ENCODE measurements around the gene SLC25A48. TPM values are rescaled to one million over a fixed set of nuclear protein-coding genes. Genes with fewer than 3 reads are reported as not detected.

Gene SLC25A48
- total RNA-seq, 1 donor from 2014 or later, result 0.62 TPM

- no peak for DNase-seq
These were observed 49.0 kb downstream of the SLC25A48 start for GRCh38 chr5:135883441-135883840.

GRCh38 chr5:135885031-135885430 is 50.6 kb downstream of the SLC25A48 start:
- no peak for DNase-seq

DNA sequence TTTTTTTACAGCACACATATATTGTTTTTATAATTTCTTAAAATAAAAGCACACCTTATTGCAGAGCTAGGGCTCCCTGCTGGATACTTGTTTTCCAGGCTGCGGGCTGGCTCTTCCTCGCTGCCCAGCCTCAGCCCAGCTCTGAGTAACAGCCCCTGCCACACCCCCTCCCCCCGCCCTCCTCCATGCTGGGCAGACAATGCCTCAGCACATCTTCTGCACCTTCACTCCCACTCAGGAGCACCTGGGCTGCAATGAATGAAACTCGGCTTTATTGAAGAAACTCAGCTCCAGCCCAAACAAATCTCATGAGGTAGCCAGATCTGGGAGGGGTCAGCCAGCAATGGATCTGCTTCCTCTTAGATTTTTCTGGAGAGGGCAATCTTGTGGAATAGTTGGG is 51.7 kb downstream of the SLC25A48 start:
- DNase-seq, result no peak

DNA sequence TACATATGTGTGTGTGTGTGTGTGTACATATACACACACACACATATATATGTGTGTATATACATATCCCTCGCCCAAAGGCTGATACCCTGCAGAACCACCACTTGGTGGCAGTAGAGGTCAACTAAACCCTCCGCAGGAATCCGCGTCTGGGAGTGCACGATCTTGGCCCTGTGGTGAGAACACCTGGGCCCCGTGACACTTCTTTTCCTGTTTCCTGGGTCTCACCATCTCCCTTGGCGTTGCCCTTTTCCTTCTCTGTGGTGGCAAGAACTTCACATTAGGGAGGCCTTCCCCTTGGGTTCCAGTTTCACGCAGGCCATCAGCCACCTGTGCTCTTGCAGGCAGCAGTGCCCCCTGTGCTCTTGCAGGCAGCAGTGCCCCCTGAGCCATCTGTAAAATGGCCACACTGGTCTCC is 53.0 kb downstream of the SLC25A48 start:
- peak; percentile 26 for DNase-seq

DNA sequence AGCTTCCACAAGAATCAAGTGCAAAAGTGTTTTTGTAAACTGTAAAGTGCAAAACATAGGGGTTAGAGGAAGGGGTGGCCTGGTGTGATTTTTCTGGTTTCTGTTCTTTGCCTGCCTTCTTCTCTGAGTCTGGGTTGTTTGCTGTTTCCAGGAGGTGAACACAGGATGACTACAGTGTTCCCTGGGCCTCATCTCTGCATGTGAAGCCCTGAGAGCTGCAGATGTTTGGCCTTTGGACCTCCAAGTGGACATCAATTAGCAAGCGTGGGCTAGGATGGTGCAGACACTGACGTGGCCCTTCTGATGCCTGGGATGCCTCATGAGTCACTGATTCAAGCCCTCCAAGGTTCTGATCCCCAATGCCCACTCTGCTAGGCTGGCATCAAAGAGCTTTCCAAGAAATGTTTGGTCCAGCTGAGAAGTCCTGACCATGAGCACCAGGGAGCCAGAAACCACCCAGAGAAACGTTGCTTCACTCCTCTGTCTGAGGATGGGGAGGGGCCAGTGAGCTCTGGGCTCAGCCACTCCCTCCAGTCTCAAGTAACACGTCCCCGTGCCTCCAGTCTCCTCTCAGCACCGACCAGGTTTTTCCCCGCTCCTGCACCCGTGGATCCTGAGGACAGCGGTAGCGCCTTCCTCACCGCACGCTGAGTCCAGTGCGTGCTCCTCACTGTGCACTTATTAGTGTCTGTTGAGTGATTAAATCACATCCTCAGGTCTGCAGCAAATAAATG is 53.6 kb downstream of the SLC25A48 start:
- DNase-seq, result no peak

DNA sequence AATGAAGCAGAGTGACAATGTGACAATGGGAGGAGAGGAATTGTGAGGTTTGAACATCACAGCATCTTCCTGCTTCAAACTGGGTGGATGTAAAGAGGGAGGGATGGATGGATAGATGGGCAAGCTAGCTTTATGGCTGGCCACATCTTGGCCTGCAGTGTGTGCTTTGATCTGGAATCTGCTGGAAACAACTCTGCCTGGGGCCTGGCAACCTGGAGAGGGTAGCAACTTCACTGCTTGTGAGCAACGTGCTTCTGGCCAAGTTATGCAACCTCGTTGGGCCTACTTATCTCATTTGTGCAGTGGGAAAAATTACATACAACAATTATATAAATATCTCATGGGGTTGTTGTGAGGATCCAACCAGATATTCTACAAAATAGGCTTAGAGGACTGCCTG is 55.8 kb downstream of the SLC25A48 start:
- DNase-seq, result no peak

DNA sequence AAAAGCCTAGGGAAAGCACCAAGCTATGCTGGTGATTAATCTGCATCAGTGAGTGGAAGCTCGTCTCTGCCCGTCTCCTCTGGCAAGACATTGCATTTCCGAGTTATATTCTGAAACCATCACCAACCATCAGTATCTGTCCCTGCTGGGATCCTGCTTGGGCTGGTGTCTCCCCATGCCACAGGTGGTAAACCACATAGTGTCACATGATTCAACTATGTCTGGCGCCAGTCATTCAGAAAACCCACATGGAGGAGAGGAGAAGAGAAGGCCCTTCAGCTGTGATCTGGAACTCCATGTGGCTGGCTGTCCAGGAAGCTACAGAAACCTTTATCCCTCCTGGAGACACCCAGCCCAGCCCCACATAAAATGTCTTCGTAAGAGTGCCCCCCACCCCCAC is 56.4 kb downstream of the SLC25A48 start:
- DNase-seq, result no peak

DNA sequence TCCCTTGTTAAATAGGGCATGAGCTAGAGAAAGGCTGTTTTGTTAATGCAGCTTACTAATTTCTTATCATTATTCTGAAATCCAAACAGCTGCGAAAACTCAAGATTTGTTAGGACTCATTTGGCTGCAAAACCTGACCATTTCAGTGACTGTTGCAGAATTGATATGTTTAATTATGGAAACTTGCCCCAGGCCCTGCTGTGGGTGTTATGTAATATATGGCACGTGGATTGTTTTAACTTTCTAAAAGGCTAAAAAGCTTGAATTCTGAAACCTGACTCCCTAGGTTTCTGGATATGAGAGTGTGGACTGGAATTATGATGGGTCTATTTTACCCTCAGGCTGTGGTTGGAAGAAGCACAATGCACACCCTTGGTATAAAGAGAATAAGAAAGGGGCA is 56.8 kb downstream of the SLC25A48 start:
- DNase-seq, result no peak

GRCh38 chr5:135891791-135892190 is 57.3 kb downstream of the SLC25A48 start:
- DNase-seq, result no peak

GRCh38 chr5:135894276-135894675 is 59.8 kb downstream of the SLC25A48 start:
- no peak for DNase-seq

DNA sequence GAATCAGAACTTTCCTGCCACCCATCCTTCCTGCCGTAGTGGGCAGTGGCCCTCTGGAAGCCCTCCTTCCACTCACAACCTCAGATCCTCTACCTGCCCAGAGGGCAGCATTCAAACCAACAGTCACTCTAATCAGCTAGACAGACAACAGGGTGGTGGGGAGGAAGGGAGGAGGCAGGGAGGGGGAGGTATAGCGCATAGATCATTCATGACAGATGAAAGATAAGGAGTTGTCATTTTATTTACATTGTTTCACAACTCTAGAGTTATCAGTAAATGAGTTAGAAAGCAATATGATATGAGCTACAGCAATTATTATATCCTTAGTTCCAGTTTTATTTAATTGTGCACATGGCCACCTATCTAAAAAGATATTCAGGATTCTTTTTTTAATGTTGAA is 60.3 kb downstream of the SLC25A48 start:
- no peak for DNase-seq

DNA sequence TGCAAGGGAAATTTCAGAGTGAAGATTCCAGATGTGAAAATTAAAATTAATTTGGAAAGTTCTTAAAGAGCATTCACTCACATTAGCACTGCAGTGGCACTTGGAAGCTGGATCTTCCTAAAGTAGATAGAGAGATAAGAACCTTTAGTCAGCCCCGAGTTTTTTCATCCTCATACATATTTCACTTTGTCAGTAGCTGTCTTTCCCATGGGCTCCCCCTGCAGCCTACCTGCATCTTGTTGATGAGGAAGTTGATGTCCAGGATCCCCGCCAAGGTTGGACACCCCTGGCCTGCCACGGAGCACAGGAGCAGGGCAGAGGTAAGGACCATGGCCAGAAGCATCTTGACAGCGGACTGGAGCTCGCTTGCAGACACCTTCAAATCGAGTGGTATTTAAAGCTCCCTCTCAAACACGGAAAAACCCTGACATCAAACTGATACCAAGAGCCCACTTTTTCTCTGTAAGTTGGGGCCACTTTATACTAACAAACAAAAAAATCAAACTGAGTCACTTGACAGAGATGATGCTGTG is 61.1 kb downstream of the SLC25A48 start, which contains the start of gene IL9:
Gene IL9 (minus strand): TSS at position 368 of the 533 bp plus-strand sequence. CDS start 25 bp downstream, at position 343.
- no peak for DNase-seq

DNA sequence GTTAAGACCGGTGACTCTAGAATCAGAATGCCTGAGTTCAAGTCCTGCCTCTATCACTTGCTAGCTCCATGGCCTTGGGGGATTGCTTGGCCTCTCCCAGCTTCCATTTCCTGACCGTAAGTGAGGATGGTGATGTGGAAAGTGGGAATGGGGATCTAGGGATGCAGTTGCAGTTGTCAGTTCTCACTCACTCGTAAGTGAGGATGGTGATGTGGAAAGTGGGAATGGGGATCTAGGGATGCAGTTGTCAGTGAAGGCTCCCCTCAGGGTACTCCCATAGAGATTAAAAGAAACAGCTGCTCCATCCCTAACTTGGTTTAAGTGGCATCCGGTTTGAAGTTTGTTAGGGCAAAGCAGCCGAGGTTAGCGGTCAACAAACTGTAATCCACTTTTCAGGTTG is 64.2 kb downstream of the SLC25A48 start:
- no peak for DNase-seq

GRCh38 chr5:135900276-135900675 is 65.8 kb downstream of the SLC25A48 start:
- no peak for DNase-seq

- DNase-seq, result no peak
These were observed 67.2 kb downstream of the SLC25A48 start for GRCh38 chr5:135901633-135902032.

- DNase-seq, result no peak
These were observed 70.7 kb downstream of the SLC25A48 start for GRCh38 chr5:135905144-135905543.

DNA sequence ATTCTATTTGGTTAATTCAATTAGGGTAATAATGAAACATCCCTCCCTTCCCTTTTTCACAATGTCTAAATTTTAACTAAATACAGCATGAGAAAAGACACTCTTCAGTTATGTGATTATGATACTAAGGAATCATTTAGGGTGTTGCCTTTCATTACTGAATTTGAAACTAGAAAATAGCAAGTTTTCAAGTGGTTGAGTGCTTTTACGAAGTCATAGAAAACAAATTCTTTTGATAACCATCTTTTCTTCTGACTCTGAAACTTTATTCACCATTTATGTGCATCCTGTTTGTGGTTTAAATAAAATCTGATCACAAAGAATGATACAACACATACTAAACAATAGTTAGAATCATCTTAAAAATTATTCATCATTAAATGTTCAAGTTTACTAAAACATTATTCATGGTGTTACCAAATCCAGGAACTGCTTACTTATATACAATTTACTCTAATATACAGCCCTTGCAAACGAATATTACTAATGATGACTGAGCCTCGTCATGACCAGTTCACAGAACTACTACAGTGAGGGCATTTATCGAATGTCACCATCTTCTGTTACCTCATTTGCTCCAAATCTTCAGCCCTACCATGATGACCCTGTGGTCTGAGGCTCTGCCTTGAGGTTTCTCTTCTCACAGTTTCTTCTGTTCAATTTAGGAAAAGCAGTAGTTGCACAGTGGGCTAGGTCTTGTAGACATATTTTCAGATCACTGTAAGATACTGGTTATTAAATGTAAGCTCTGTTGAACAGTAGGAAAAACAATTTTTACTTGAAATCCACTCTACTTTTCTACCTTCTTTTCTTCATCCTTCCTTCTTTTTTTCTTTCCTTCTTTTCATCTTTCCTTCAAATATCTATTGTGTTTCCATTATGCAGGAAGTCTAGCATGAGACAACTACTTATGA is 79.5 kb downstream of the SLC25A48 start:
- no peak for DNase-seq

- DNase-seq, result no peak
These were observed 81.1 kb downstream of the SLC25A48 start for GRCh38 chr5:135915466-135916001.

DNA sequence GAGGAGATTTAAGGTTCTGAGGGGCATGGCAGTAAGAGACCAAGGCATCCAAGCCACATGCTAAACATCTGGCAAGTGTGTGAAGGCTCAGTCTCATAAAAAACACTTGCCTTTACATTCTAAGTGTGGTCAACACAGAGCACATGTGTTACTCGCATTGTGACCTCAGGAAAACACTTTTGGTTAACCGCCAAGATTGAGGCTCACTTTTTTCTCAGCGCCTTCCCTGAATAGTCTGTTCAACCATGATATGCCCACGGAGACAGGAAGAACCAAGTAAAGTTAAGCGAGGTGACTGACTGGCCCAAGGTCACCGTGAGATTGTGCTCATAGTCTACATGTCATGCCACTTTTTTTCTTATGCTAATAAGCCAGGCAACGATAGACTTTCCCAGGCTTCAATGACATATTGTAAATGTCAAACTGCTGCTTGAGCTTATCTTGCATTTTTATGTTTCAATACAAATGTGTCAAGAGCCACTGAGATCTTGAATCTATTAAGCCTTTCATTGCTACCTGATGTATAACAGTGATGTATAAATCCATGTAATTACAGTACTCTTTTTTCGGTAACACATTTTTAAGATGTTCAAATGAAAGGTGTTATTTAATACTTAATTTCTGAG is 82.3 kb downstream of the SLC25A48 start:
- DNase-seq, result no peak

GRCh38 chr5:135920199-135920598 is 85.7 kb downstream of the SLC25A48 start:
- no peak for DNase-seq

GRCh38 chr5:135921388-135921787 is 86.9 kb downstream of the SLC25A48 start:
- no peak for DNase-seq
